ENCODE data around the gene SNU13. TPM values are rescaled to one million over a fixed set of nuclear protein-coding genes. Genes with fewer than 3 reads are reported as not detected.
"Not testable (repeated sequence)": the region's sequence is repeated elsewhere in the genome, so short reads cannot be mapped to it uniquely, and the experiment has no call there.

Gene SNU13
- polyA plus RNA-seq, 3 donors: 78.2 to 139 (median 121) TPM

DNA sequence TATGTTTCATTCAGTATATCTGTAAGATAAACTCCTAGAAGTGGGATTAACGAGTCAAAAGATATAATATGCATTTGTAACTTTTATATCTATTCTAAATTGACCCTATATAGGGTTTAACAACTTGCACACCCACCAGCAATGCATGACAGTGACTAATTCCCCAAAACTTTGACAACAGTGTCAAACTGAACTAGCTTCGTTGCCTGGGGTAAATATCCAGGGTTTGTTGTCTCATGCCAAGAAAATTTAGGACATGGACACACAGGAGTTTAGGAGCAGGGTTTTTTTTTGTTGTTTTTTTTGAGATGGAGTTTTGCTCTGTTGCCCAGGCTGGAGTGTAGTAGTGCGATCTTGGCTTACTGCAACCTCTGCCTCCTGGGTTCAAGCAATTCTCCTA is 5.1 kb downstream of the SNU13 start:
- 74 to 89% (median 84%) methylated on average over 3 of the region's 3 CpGs for WGBS, 3 donors
- H3K27ac ChIP-seq (ENCODE audit: low read depth, low read length): no peak overlapping the region

GRCh38 chr22:41683052-41683451 is 5.6 kb downstream of the SNU13 start:
- WGBS, 3 donors: 89 to 92% (median 90%) methylated on average over 9 of the region's 9 CpGs
- H3K27ac ChIP-seq (ENCODE audit: low read depth, low read length): no peak overlapping the region

DNA sequence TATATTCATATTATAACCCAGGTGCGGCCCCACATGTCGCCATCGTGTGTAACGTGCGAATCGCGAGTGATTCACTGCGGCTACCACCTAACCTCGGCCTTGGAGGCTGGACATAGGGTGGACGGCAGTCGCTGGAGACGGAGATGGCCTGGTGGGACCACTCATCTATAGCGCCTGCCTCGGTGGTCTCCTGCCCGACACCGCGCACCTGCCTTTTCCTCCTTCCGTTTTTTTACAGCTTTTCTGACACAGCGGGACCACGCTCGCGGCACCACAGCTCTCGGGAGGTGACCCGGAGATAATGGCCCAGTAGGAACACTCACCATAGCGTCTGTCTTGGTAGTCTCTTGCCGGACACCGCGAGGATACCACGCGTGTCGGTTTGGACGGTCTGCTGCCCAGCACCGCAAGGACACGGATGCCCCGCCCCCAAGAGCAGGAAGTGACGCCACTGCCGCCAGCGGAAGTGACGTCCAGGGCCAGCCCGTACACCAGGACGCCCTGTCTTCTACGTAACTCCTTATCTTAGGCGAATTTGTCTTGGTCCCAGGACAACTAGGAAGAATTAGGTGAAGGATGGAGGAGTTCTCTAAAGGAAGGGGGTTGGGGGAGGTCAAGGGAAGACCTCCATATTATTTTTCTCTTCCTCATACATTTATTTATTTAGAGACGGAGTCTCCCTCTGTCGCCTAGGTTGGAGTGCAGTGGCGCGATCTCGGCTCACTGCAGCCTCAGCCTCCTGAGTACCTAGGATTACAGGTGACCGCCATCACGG is 6.4 kb downstream of the SNU13 start:
- no peak overlapping the region for H3K27ac ChIP-seq (ENCODE audit: low read depth, low read length)
- 37 to 49% (median 47%) methylated on average over 50 of the region's 50 CpGs for WGBS, 3 donors

DNA sequence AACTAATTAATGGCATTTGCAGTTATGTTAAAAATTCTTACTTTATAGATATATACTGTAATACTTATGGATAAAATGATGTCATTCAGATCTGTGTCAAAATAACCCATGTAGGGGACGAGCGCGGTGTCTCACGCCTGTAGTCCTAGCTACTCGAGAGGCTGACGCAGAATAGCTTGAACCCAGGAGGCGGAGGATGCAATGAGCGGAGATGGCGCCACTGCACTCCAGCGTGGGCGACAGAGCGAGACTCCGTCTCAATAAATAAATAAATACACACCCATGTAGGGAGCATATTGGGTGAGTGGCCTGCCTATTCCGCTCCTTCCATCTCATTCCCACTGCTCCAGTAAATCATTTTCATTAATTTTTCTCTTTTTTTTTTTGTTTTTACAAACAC is 7.1 kb downstream of the SNU13 start:
- no peak overlapping the region for H3K27ac ChIP-seq (ENCODE audit: low read depth, low read length)
- 37 to 60% (median 50%) methylated on average over 14 of the region's 14 CpGs for WGBS, 3 donors

- no peak overlapping the region for H3K27ac ChIP-seq (ENCODE audit: low read depth, low read length)
- 80 to 96% (median 92%) methylated on average over 4 of the region's 4 CpGs for WGBS, 3 donors
Measured at GRCh38 chr22:41676134-41676533, 12.5 kb downstream of the SNU13 start.

DNA sequence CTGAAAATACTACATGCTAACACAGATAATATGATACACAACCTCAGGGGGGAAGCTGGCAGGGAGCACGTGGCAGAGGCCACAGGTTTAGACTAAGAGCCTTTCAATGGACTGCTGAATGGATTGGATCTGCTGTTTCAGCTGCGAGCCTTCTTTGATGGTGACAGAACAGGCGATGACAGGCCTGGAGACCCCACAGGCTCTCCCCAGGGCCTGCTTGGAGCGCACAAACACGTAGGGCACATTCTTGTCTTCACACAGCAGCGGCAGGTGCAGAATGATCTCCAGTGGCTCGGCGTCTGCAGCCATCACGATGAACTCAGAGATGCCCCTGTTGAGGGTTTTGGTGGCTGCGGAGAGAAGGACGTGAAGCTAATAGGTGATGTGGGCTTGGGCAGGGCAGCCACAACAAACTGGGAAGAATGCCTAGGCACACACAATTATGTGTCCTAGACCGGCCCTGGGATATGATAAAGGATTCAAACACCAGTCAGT is 13.8 kb downstream of the SNU13 start:
- H3K27ac ChIP-seq (ENCODE audit: low read depth, low read length): no peak overlapping the region
- 83 to 92% (median 92%) methylated on average over 12 of the region's 12 CpGs for whole genome bisulfite sequencing, 3 donors

- 61 to 78% (median 73%) methylated on average over 6 of the region's 6 CpGs for WGBS, 3 donors
- no peak overlapping the region for H3K27ac ChIP-seq (ENCODE audit: low read depth, low read length)
Measured at GRCh38 chr22:41672780-41673509, 15.7 kb downstream of the SNU13 start.

DNA sequence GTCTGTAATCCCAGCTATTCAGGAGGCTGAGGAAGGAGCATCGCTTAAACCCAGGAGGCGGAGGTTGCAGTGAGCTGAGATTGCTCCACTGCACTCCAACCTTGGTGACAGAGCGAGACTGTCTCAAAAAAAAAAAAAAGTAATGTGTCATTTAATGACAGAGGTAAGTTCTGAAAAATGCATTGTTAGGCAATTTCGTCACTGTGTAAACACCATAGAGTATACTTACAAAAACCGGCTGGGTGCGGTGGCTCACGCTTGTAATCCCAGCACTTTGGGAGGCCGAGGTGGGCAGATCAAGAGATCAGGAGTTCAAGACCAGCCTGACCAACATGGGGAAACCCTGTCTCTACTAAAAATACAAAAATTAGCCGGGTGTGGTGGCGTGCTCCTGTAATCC is 16.6 kb downstream of the SNU13 start:
- not testable (repeated sequence) for H3K27ac ChIP-seq (ENCODE audit: low read depth, low read length)
- WGBS, 3 donors: 70 to 95% (median 91%) methylated on average over 8 to 10 of the region's 10 CpGs

- WGBS, 3 donors: 79 to 86% (median 83%) methylated on average over 21 of the region's 21 CpGs
- no peak overlapping the region for H3K27ac ChIP-seq (ENCODE audit: low read depth, low read length)
Measured at GRCh38 chr22:41668971-41669911, 19.4 kb downstream of the SNU13 start.

DNA sequence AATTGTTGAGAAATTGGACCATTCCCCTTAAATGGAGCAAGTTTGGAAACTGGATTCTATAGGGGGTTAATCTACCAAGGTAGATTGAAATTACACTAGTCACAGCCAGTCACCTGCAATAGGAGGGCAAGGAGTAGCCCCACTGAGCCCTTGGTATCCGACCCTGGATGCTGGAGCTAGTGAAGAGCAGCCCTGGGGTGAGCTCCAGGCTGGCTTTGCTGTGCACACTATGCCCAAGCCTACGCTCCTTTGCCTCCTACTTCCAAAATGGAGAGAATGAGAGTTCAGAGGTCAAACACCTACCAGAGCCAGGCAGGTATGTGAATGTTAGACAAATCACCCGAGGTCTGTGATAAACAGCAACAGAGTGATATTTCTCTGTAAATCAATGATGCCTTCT is 23.7 kb downstream of the SNU13 start:
- WGBS, 3 donors: 78 to 93% (median 90%) methylated on average over 3 of the region's 3 CpGs
- no peak overlapping the region for H3K27ac ChIP-seq (ENCODE audit: low read depth, low read length)

DNA sequence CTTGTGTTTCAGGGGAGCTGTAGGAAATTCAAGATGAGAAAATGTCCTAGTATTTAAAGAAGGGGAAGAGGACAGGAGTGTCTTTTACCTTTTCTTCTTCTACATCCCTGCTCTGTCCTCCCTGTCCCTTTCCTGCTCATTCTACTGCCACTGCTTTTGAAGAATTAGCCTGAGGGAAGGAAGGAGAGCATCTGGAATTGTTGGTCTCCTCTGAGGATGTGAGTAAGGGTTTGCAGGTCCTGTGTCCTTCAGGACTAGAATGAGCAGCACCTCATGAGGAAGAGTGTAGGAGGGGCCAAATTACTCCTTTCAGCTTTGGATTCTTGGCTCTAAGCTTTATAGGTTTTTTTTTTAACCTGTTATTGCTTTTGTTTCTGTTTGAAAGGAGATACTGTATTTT is 24.2 kb downstream of the SNU13 start:
- H3K27ac ChIP-seq (ENCODE audit: low read depth, low read length): no peak overlapping the region

- 82 to 90% (median 83%) methylated on average over 7 to 9 of the region's 9 CpGs for WGBS, 3 donors
- not testable (repeated sequence) for H3K27ac ChIP-seq (ENCODE audit: low read depth, low read length)
Measured at GRCh38 chr22:41663594-41663993, 25.1 kb downstream of the SNU13 start.

- H3K27ac ChIP-seq (ENCODE audit: low read depth, low read length): no peak overlapping the region
- 87 to 98% (median 94%) methylated on average over 2 of the region's 2 CpGs for WGBS, 3 donors
Measured at GRCh38 chr22:41661713-41662112, 27.0 kb downstream of the SNU13 start.

- H3K27ac ChIP-seq (ENCODE audit: low read depth, low read length): no peak overlapping the region
- WGBS, 3 donors: 72 to 92% (median 89%) methylated on average over 3 of the region's 3 CpGs
Measured at GRCh38 chr22:41661088-41661487, 27.6 kb downstream of the SNU13 start.

- WGBS, 3 donors: 71 to 81% (median 72%) methylated on average over 3 of the region's 3 CpGs
- no peak overlapping the region for H3K27ac ChIP-seq (ENCODE audit: low read depth, low read length)
Measured at GRCh38 chr22:41660416-41660815, 28.3 kb downstream of the SNU13 start.

GRCh38 chr22:41659941-41660340 is 28.7 kb downstream of the SNU13 start:
- 85 to 93% (median 88%) methylated on average over 1 of the region's 1 CpG for WGBS, 3 donors
- H3K27ac ChIP-seq (ENCODE audit: low read depth, low read length): no peak overlapping the region

DNA sequence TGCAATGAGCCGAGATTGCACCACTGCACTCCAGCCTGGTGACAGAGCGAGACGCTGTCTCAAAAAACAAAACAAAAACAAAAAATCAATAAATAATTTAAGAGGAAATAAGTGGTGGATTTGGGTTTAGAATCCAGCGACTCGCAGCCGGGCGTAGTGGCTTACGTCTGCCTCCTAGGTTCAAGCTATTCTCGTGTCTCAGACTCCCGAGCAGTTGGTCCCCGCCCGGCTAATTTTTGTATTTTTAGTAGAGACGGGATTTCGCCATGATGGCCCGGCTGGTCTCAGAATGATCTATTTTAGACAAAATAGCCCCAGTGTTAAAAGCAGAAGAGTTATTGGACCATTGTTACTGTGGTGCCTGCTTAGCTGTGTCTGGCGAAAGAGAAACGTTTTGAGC is 29.8 kb downstream of the SNU13 start:
- no peak overlapping the region for H3K27ac ChIP-seq (ENCODE audit: low read depth, low read length)
- 94 to 96% (median 94%) methylated on average over 17 of the region's 17 CpGs for WGBS, 3 donors

DNA sequence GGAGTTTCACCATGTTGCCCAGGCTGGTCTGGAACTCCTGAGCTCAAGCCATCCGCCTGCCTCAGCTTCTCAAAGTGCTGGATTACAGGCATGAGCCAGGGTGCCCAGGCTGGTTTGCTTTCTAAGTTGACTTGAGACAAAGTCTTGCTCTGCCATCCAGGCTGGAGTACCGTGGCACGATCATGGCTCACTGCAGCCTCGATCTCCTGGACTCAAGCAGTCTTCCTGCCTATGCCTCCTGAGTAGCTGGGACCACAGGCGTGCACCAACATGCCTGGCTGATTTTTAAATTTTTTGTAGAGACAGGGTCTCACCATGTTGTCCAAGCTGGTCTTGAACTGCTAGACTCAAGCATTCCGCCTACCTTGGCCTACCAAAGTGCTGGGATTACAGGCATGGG is 31.0 kb downstream of the SNU13 start:
- H3K27ac ChIP-seq (ENCODE audit: low read depth, low read length): no peak overlapping the region
- WGBS, 3 donors: 97% methylated on average over 6 of the region's 6 CpGs

- 72 to 77% (median 73%) methylated on average over 5 of the region's 5 CpGs for WGBS, 3 donors
- H3K27ac ChIP-seq (ENCODE audit: low read depth, low read length): no peak overlapping the region
Measured at GRCh38 chr22:41656556-41656955, 32.1 kb downstream of the SNU13 start.

All from adipose tissue (tissue), 3 donors.